GM19395 (cell line): Measurements from ENCODE around the gene UFC1.
A peak's percentile ranks its signal among the peaks of the same experiment; 100 is the strongest.

Source experiments
- ATAC-seq: cut with Tn5 transposase; IDR thresholded peaks from one replicate; pipeline ENCODE4 v1.9.1; 2021; ENCODE audit warnings: mild to moderate bottlenecking, moderate library complexity; ENCODE audit not compliant: unreplicated experiment

UFC1 gene

DNA sequence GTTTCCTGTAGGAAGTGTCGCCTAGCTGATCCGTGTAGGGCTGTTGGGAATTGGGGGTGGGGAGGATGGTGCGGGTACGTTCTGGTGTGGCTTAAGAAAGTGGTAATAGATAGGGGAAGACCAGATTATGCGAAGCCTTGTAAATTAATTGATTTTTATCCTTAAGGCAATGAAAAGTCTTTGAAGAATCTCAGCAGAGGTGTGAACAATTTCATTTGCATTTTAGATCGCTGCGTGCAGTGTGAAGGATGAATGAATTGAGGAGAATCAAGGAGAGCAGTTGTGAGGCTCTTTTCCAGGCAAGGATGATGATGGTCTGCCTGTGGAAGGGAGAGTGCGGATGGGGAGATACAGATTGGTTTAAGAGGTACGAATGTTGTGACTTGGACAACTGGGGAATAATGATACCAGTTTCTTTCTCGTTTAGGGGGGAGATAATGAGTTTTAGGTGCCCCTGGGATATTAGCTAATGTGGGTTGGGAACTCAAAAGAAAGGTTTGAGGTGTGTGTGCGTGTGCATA lies 20.5 kb upstream of the UFC1 start:
- ATAC-seq, result no peak

DNA sequence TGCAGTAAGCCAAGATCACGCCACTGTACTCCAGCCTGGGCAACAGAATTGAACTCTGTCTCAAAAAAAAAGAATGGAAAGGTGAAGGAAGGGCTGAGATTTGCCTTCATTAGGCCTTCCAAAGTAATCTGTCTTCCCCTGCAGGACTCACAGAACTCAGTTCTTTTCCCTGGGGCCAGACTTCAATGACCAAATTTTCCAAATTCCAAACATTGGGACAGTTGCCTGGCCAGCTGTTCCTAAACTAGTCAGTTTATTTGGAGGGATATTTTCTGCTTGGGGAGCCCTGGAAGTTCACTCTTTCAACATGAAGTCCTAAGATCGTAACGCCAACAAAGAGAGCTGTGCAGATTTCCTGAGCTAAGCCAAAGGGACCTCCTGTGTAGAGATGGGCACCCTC lies 15.9 kb upstream of the UFC1 start:
- no peak for ATAC-seq

GRCh38 chr1:161138431-161138830 lies 15.3 kb upstream of the UFC1 start:
- no peak for ATAC-seq

GRCh38 chr1:161139766-161140165 lies 14.0 kb upstream of the UFC1 start:
- ATAC-seq, result no peak

GRCh38 chr1:161140755-161141400 lies 12.9 kb upstream of the UFC1 start:
- no peak for ATAC-seq

GRCh38 chr1:161145832-161146231 lies 7.9 kb upstream of the UFC1 start:
- ATAC-seq, result no peak

DNA sequence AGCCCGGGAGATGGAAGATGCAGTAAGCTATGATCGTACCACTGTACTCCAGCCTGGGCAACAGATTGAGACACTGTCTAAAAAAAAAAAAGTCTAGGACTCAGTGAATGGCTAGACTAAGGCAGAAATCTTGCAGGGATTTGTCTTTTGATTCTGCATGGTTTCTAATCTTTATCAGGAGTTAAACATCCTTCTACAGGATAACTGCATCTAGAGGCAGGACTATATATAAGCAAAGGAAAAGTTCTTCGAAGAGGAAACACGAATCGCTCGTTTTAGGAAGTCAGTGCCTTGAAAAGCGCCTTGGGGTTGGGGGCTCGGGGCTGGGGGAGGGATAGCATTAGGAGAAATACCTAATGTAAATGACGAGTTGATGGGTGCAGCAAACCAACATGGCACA lies 602 bp upstream of the UFC1 start:
- peak; percentile 11 for ATAC-seq

DNA sequence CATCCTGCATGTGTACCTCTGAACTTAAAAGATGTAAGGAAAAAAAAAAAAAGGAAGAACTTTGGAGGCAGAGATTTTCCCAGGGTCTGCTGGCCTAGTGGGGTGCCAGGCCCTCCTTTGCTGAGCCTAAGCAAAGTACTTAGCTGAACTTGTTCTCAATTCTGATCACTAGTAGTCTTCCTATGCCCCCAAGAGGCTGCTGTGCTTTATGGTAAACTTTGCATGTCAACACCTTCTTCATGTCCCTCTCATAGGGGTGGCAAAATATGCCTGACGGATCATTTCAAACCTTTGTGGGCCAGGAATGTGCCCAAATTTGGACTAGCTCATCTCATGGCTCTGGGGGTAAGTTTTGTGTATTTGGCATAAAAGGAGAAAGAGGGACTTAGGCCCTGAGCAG lies 4.1 kb downstream of the UFC1 start:
- no peak for ATAC-seq

DNA sequence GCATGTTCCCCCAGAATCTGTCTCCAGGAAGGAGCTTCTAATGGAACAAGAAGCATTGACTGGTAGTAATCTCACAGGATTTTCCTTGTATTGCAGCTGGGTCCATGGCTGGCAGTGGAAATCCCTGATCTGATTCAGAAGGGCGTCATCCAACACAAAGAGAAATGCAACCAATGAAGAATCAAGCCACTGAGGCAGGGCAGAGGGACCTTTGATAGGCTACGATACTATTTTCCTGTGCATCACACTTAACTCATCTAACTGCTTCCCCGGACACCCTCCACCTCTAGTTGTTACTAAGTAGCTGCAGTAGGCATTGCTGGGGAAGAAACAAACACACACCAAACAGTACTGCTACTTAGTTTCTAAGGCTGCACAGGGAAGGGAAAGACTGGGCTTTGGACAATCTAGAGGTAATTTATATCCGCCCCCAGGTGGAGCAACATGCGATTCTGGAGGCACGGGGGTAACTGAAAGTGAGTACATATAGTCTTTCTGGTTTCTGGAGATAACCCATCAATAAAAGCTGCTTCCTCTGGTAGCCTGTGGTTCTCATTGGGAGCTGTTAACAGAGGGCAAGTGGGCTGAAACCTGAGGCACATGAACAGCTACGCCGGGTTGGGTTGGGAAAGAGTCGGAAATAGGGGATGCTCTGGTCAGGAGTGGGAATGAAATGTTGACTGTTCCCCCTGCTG lies 4.7 kb downstream of the UFC1 start:
- ATAC-seq, result no peak

DNA sequence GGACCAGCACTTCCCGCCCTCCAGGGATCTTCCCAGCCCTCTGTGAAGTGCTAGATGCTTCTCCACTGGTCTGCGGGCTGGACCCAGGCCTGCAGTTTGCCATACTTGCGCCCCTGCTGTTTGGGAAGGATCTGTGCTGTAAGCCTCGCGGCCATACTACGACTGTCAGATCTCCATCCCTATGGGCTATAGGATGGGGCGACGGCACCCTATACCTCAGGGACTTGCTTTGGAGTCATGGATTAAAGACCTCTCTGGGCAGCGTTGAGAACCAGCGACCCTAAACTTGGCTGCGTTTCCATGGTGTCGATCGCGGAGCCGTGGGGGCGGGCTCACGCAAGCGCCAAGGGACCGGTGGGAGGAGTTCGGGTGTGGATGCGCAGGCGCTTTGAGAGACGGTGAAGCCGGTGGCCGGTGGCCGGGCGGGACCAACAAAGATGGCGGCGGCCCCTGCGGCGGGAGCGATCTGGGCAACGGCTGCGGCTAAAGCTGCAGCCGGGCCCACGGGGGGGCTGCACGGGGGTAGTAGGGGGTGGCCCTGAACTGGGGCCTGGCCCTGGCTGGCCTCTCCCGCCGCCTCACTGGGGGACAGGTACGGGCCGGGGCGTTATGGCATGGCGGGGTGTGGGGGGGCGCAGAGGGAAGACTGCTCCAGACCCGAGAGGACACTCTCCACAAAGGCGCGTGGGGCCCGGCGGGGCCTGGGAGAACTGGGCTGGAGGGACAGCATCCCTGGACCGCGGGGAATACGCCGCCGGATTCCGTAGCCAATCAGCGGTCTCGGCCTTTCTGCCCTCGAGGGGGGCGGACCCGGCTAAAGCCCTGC lies 5.5 kb downstream of the UFC1 start, which contains the start of gene USP21:
TSS of gene USP21 (plus strand) at position 414 of the 826 bp plus-strand sequence. CDS start 1,141 bp downstream, outside the sequence.
- ATAC-seq, result peak; percentile 76

GRCh38 chr1:161159913-161160243 lies 6.1 kb downstream of the UFC1 start:
- no peak for ATAC-seq

DNA sequence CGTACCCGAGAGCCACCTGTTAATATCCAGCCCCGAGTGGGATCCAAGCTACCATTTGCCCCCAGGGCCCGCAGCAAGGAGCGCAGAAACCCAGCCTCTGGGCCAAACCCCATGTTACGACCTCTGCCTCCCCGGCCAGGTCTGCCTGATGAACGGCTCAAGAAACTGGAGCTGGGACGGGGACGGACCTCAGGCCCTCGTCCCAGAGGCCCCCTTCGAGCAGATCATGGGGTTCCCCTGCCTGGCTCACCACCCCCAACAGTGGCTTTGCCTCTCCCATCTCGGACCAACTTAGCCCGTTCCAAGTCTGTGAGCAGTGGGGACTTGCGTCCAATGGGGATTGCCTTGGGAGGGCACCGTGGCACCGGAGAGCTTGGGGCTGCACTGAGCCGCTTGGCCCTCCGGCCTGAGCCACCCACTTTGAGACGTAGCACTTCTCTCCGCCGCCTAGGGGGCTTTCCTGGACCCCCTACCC lies 6.9 kb downstream of the UFC1 start:
- no peak for ATAC-seq

DNA sequence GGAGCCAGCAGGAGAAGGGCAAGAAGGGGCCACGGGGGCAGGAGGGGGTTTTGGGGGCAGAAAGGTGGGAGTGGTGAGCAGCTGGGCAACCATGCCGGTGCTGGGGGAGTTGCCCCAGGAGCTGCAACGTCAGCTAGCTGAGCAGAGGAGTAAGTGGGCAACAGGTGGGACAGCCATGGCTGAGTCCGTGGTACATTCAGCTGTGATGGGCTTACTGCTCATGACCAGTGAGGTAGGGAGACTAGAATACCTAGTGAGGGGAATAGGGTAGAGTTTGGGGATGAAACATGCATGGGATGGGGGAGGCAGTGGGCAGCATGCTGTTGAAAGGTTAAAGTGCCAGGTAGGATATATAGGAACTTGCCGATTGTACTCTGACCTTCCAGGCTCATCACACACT lies 7.9 kb downstream of the UFC1 start:
- no peak for ATAC-seq

DNA sequence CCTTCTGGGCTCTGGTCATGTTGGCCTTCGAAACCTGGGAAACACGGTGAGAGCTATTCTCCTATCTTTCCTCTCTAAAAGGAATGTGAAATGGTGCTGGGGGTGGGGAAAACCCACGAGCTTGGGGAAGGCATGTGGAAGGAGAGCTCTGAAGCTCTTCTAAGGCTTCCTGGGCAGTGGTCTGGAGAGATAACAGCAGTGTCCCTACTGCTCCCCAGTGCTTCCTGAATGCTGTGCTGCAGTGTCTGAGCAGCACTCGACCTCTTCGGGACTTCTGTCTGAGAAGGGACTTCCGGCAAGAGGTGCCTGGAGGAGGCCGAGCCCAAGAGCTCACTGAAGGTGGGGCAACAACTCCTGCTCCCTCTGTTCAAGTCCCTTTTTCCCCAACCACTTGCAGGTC lies 8.3 kb downstream of the UFC1 start:
- ATAC-seq, result no peak

- ATAC-seq, result no peak
Observed at GRCh38 chr1:161162806-161163205, 9.0 kb downstream of the UFC1 start.

GRCh38 chr1:161163793-161164192 lies 10.0 kb downstream of the UFC1 start:
- ATAC-seq, result no peak

DNA sequence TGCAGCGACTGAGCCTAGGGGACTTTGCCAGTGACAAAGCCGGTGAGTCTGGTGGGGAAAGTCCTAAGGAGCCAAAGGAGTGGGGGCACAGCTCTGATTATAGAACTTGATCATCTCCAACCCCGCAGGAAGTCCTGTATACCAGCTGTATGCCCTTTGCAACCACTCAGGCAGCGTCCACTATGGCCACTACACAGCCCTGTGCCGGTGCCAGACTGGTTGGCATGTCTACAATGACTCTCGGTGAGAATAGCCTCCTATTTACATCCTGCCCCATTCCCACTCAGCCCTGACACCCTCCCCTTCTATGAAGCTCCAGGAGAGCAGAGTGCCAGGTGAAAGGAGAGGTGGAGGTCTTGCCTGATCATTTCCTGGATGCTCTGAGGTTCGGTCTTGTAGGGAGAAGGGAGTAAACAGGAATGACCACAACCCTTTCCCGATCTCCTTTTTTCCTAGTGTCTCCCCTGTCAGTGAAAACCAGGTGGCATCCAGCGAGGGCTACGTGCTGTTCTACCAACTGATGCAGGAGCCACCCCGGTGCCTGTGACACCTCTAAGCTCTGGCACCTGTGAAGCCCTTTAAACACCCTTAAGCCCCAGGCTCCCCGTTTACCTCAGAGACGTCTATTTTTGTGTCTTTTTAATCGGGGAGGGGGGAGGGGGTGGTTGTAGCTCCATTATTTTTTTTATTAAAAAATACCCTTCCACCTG lies 11.3 kb downstream of the UFC1 start:
- no peak for ATAC-seq

- peak; percentile 91 for ATAC-seq
Observed at GRCh38 chr1:161165742-161166668, 12.2 kb downstream of the UFC1 start, which contains the start of gene PPOX. Gene PPOX, plus strand, starts transcription at chr1:161166426. Its CDS starts 422 bp downstream, at chr1:161166848.

- peak; percentile 9 for ATAC-seq
Observed at GRCh38 chr1:161166669-161167548, 13.1 kb downstream of the UFC1 start.
